ENCODE data around the gene ARSI. TPM values are rescaled to one million over a fixed set of nuclear protein-coding genes. Genes with fewer than 3 reads are reported as not detected.

Gene ARSI
- total RNA-seq, 4 donors from 2014 or later: 1.6 to 4.5 (median 2.6) TPM

DNA sequence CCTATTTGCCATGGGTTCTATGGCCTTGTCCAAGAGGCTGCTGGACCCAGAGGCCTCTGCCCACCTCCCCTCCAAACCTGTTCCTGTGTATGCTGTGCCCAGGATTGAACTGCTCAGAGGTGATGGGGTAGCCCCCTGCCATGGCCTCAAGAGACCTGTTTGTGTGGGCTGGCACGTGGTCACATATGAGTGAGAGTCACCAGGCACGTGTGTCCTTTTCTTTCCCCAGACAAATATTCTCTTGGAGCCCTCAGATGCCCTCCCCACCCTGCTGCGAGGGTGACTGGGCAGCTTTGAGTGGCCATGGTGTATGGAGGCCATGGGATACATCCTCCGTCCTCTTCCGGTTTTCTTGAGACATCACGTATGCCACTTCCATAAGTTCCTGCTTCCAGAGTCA, 43.9 kb upstream of the ARSI start:
- intact Hi-C loops (cut with DNase I; ENCODE audit: low total_unique reads): no loop called here
- H3K4me3 ChIP-seq (ENCODE audit: low read depth, poor library complexity, severe bottlenecking): no peak overlapping the region
- TF ChIP-seq POLR2A (IDR thresholded peaks at IDR 0.05): no peak
- TF ChIP-seq, protein P1, sequence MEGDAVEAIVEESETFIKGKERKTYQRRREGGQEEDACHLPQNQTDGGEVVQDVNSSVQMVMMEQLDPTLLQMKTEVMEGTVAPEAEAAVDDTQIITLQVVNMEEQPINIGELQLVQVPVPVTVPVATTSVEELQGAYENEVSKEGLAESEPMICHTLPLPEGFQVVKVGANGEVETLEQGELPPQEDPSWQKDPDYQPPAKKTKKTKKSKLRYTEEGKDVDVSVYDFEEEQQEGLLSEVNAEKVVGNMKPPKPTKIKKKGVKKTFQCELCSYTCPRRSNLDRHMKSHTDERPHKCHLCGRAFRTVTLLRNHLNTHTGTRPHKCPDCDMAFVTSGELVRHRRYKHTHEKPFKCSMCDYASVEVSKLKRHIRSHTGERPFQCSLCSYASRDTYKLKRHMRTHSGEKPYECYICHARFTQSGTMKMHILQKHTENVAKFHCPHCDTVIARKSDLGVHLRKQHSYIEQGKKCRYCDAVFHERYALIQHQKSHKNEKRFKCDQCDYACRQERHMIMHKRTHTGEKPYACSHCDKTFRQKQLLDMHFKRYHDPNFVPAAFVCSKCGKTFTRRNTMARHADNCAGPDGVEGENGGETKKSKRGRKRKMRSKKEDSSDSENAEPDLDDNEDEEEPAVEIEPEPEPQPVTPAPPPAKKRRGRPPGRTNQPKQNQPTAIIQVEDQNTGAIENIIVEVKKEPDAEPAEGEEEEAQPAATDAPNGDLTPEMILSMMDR (IDR thresholded peaks at IDR 0.05): no peak
- WGBS, 2 donors: 89 to 95% methylated on average over 6 of the region's 6 CpGs
- no peak for DNase-seq (ENCODE audit: low spot score in 2 of 2)

DNA sequence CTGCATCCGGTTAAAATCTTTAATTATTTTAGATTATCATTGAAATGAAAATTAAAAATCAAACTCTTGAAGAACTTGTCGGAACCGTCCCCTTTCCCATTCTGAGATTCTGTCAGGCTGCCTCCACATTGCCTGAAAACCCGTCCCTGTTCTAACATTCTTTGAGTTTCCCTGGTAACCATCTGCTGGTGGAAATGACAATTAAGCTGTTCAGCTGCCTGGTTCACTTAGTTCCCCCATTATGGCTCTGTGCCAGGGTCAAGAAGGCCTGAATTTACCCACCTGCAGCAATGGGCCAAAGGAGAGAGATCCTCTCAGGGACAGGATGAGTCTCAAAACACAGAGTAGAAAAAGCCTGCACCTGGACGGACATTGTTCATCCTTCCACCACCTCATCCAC, 43.0 kb upstream of the ARSI start:
- intact Hi-C loops (cut with DNase I; ENCODE audit: low total_unique reads): no loop called here
- WGBS, 2 donors: 85 to 89% methylated on average over 5 of the region's 5 CpGs
- DNase-seq (ENCODE audit: low spot score in 2 of 2): no peak

DNA sequence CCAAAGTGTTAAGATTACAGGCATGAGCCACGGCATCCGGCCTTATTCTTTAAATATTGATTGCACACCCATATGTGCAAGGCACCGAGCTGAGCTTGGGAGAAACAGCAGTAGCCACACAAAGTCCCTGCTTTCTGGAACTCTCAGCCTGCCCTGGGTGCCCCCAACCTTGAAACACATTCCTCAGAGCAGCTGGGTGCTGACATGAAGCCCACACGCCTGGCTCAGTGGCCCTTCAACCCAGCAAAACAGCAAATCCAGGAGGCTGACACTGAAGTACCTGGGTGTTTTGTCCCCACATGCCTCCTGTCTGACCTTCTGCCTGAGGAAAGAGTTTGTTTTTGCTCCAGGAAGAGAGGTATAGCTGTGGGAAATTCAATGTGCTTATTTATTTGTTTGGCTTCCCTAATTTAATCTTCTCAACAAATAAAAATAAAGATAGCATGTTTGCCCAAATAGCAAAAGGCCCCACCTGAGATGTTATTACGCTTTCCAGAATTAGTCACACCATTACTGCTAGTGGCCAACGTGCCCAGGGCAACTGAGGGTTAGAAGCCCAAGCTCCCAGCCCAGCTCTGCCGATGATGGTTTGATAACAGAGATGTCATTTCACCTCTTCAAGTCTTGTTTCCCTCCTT, 41.4 kb upstream of the ARSI start:
- intact Hi-C loops (cut with DNase I; ENCODE audit: low total_unique reads): no loop called here
- no peak overlapping the region for H3K4me3 ChIP-seq (ENCODE audit: low read depth, poor library complexity, severe bottlenecking)
- DNase-seq (ENCODE audit: low spot score in 2 of 2): no peak
- WGBS, 2 donors: 75 to 78% methylated on average over 7 of the region's 7 CpGs
- TF ChIP-seq, protein P1 (IDR thresholded peaks at IDR 0.05): no peak
- TF ChIP-seq POLR2A (IDR thresholded peaks at IDR 0.05): no peak

More for the DNA sequence above, 43.0 kb upstream of the ARSI start:
- TF ChIP-seq POLR2A (IDR thresholded peaks at IDR 0.05): no peak
- no peak overlapping the region for H3K4me3 ChIP-seq (ENCODE audit: low read depth, poor library complexity, severe bottlenecking)

DNA sequence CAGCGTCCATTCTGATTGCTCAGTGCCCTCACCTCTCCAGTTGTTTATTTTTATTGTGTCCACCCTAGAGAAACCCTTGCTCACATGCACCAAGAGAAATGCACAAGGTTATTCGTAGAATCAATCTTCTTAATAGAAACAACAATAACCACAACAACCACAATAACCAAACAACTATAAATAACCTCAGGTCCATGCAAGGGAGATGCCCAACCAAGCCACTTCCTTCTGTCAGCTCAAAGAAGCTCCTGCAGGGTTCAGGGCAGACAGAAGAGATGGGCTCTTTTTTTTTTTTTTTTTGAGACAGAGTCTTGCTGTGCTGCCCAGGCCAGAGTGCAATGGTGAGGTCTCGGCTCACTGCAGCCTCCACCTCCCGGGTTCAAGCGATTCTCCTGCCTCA, 39.9 kb upstream of the ARSI start:
- intact Hi-C loops (cut with DNase I; ENCODE audit: low total_unique reads): no loop called here
- no peak for DNase-seq (ENCODE audit: low spot score in 2 of 2)
- H3K4me3 ChIP-seq (ENCODE audit: low read depth, poor library complexity, severe bottlenecking): no peak overlapping the region
- WGBS, 2 donors: 89 to 94% methylated on average over 5 of the region's 5 CpGs
- TF ChIP-seq POLR2A (IDR thresholded peaks at IDR 0.05): no peak
- TF ChIP-seq, protein P1 (IDR thresholded peaks at IDR 0.05): no peak

- WGBS, 2 donors: 90 to 95% methylated on average over 1 of the region's 1 CpG
- no peak for DNase-seq (ENCODE audit: low spot score in 2 of 2)
- no peak for TF ChIP-seq POLR2A (IDR thresholded peaks at IDR 0.05)
- TF ChIP-seq, protein P1 (IDR thresholded peaks at IDR 0.05): no peak
Observed at GRCh38 chr5:150341989-150342388, 39.3 kb upstream of the ARSI start.

GRCh38 chr5:150341331-150341730, 38.6 kb upstream of the ARSI start:
- DNase-seq (ENCODE audit: low spot score in 2 of 2): no peak
- TF ChIP-seq, protein P1 (IDR thresholded peaks at IDR 0.05): no peak
- no peak for TF ChIP-seq POLR2A (IDR thresholded peaks at IDR 0.05)
- 78 to 86% methylated on average over 4 of the region's 4 CpGs for WGBS, 2 donors
- H3K4me3 ChIP-seq (ENCODE audit: low read depth, poor library complexity, severe bottlenecking): no peak overlapping the region
- intact Hi-C loops (cut with DNase I; ENCODE audit: low total_unique reads): no loop called here

More at GRCh38 chr5:150341989-150342388, 39.3 kb upstream of the ARSI start:
- H3K4me3 ChIP-seq (ENCODE audit: low read depth, poor library complexity, severe bottlenecking): no peak overlapping the region
- intact Hi-C loops (cut with DNase I; ENCODE audit: low total_unique reads): no loop called here

Data from lower leg skin (tissue), 4 donors.